GM12892 (cell line): ENCODE results near the gene PLCL1.

Experiments used
- POLR2A ChIP-seq: IDR thresholded peaks from 2 replicates; pipeline ENCODE4 v1.6.1; 2011; ENCODE audit warnings: low read depth, low read length, control low read depth
- POLR2AphosphoS5 ChIP-seq: IDR thresholded peaks from 2 replicates; pipeline ENCODE4 v1.6.1; 2011; ENCODE audit warnings: low read depth, low read length, control low read depth
- TAF1 ChIP-seq: IDR thresholded peaks from 2 replicates; pipeline ENCODE4 v1.6.1; 2011; ENCODE audit warnings: low read depth, mild to moderate bottlenecking, control low read depth, low read length, borderline replicate concordance

- TF ChIP-seq TAF1 (no peak), POLR2AphosphoS5 (no peak), POLR2A (no peak)
Measured at GRCh38 chr2:198054299-198054698, 249.9 kb downstream of the PLCL1 start.
